Measurements from ENCODE around the gene CCNYL1. TPM values are rescaled to one million over a fixed set of nuclear protein-coding genes. Genes with fewer than 3 reads are reported as not detected.
"Not testable (repeated sequence)": the region's sequence is repeated elsewhere in the genome, so short reads cannot be mapped to it uniquely, and the experiment has no call there.

CCNYL1 gene
- total RNA-seq, 2 experiments from 2014 or later = 6.1 to 6.3 TPM

- no peaks in the 10 kb centered on the region for H3K9me3 Mint-ChIP-seq (ENCODE audit: insufficient read depth)
- ChIA-PET POLR2A (no interaction called here), CTCF (interaction anchor here (1.2 to 1.3 kb wide), 3 partner anchors 14 to 281 kb away, joined by 3 read pairs; no protein-coding TSS in a partner anchor)
- no peaks in the 10 kb centered on the region for H3K36me3 Mint-ChIP-seq (ENCODE audit: low read depth)
- H3K27ac Mint-ChIP-seq = no peak overlapping the region
- no peaks in the 10 kb centered on the region for H3K4me1 Mint-ChIP-seq (ENCODE audit: low read depth)
- no peak overlapping the region for H3K4me3 Mint-ChIP-seq
- ATAC-seq (no peak), DNase-seq (no peak)
- H3K27me3 Mint-ChIP-seq (ENCODE audit: low read depth) = peaks cover 26% of the 10 kb centered on the region
These were observed 48.5 kb downstream of the CCNYL1 start for GRCh38 chr2:207759890-207760289.

- Mint-ChIP-seq H3K27ac (no peak overlapping the region), H3K27me3 (ENCODE audit: low read depth) (peaks cover 32% of the 10 kb centered on the region), H3K36me3 (ENCODE audit: low read depth) (no peaks in the 10 kb centered on the region), H3K4me1 (ENCODE audit: low read depth) (no peaks in the 10 kb centered on the region), H3K9me3 (ENCODE audit: insufficient read depth) (no peaks in the 10 kb centered on the region), H3K4me3 (no peak overlapping the region)
- ATAC-seq (no peak), DNase-seq (no peak)
- POLR2A ChIA-PET = no interaction called here
- CTCF ChIA-PET = interaction anchor here (1.2 kb wide), 2 partner anchors 14 to 213 kb away, joined by 3 read pairs; no protein-coding TSS in a partner anchor
These were observed 49.0 kb downstream of the CCNYL1 start for GRCh38 chr2:207760453-207760852.

GRCh38 chr2:207761426-207761825, 50.0 kb downstream of the CCNYL1 start:
- H3K4me3 Mint-ChIP-seq; ATAC-seq; POLR2A ChIA-PET; H3K4me1 Mint-ChIP-seq (ENCODE audit: low read depth); H3K9me3 Mint-ChIP-seq (ENCODE audit: insufficient read depth); DNase-seq; H3K36me3 Mint-ChIP-seq (ENCODE audit: low read depth); H3K27ac Mint-ChIP-seq: not testable (repeated sequence)
- peaks cover 38% of the 10 kb centered on the region for H3K27me3 Mint-ChIP-seq (ENCODE audit: low read depth)
- CTCF ChIA-PET = interaction anchor here (1.2 kb wide), 1 partner anchor 16 kb away, joined by 4 read pairs; no protein-coding TSS in a partner anchor

- Mint-ChIP-seq H3K27ac (no peak overlapping the region), H3K9me3 (ENCODE audit: insufficient read depth) (no peaks in the 10 kb centered on the region), H3K27me3 (ENCODE audit: low read depth) (peaks cover 43% of the 10 kb centered on the region), H3K4me1 (ENCODE audit: low read depth) (peaks cover 2% of the 10 kb centered on the region), H3K36me3 (ENCODE audit: low read depth) (no peaks in the 10 kb centered on the region), H3K4me3 (no peak overlapping the region)
- POLR2A ChIA-PET = no interaction called here
- DNase-seq (no peak), ATAC-seq (no peak)
- CTCF ChIA-PET = interaction anchor here (1.2 kb wide), 1 partner anchor 16 kb away, joined by 4 read pairs; no protein-coding TSS in a partner anchor
These were observed 50.7 kb downstream of the CCNYL1 start for GRCh38 chr2:207762146-207762545.

GRCh38 chr2:207763303-207763917, 52.0 kb downstream of the CCNYL1 start:
- Mint-ChIP-seq H3K27me3 (ENCODE audit: low read depth) (peaks cover 50% of the 10 kb centered on the region), H3K9me3 (ENCODE audit: insufficient read depth) (no peaks in the 10 kb centered on the region), H3K4me1 (ENCODE audit: low read depth) (peaks cover 13% of the 10 kb centered on the region), H3K27ac (no peak overlapping the region), H3K4me3 (no peak overlapping the region), H3K36me3 (ENCODE audit: low read depth) (no peaks in the 10 kb centered on the region)
- CTCF ChIA-PET = interaction anchor here (1.9 kb wide), 1 partner anchor 277 kb away, joined by 7 read pairs; no protein-coding TSS in a partner anchor
- no peak for ATAC-seq
- POLR2A ChIA-PET = no interaction called here
- no peak for DNase-seq

- ATAC-seq (no peak), DNase-seq (no peak)
- Mint-ChIP-seq H3K4me3 (no peak overlapping the region), H3K4me1 (ENCODE audit: low read depth) (peaks cover 19% of the 10 kb centered on the region), H3K9me3 (ENCODE audit: insufficient read depth) (no peaks in the 10 kb centered on the region), H3K27ac (no peak overlapping the region), H3K27me3 (ENCODE audit: low read depth) (peaks cover 48% of the 10 kb centered on the region), H3K36me3 (ENCODE audit: low read depth) (no peaks in the 10 kb centered on the region)
- CTCF ChIA-PET = interaction anchor here (1.9 kb wide), 1 partner anchor 276 kb away, joined by 7 read pairs; no protein-coding TSS in a partner anchor
- POLR2A ChIA-PET = no interaction called here
These were observed 52.7 kb downstream of the CCNYL1 start for GRCh38 chr2:207764096-207764630.

GRCh38 chr2:207765547-207765946, 54.1 kb downstream of the CCNYL1 start:
- CTCF ChIA-PET = interaction anchor here (1.1 to 1.6 kb wide), 2 partner anchors 19 to 207 kb away, joined by 3 to 4 read pairs; no protein-coding TSS in a partner anchor
- peaks cover 25% of the 10 kb centered on the region for H3K4me1 Mint-ChIP-seq (ENCODE audit: low read depth)
- H3K4me3 Mint-ChIP-seq = no peak overlapping the region
- POLR2A ChIA-PET = no interaction called here
- no peak overlapping the region for H3K27ac Mint-ChIP-seq
- H3K27me3 Mint-ChIP-seq (ENCODE audit: low read depth) = peaks cover 44% of the 10 kb centered on the region
- no peaks in the 10 kb centered on the region for H3K36me3 Mint-ChIP-seq (ENCODE audit: low read depth)
- DNase-seq = no peak
- no peak for ATAC-seq
- no peaks in the 10 kb centered on the region for H3K9me3 Mint-ChIP-seq (ENCODE audit: insufficient read depth)

GRCh38 chr2:207766041-207766551, 54.7 kb downstream of the CCNYL1 start:
- POLR2A ChIA-PET = interaction anchor here (0.9 kb wide), 1 partner anchor 55 kb away, joined by 4 read pairs; the partner anchor contains the start of gene CCNYL1
- no peak overlapping the region for H3K4me3 Mint-ChIP-seq
- H3K36me3 Mint-ChIP-seq (ENCODE audit: low read depth) = no peaks in the 10 kb centered on the region
- no peak overlapping the region for H3K27ac Mint-ChIP-seq
- no peak for ATAC-seq
- H3K9me3 Mint-ChIP-seq (ENCODE audit: insufficient read depth) = no peaks in the 10 kb centered on the region
- H3K27me3 Mint-ChIP-seq (ENCODE audit: low read depth) = peaks cover 49% of the 10 kb centered on the region
- H3K4me1 Mint-ChIP-seq (ENCODE audit: low read depth) = peaks cover 29% of the 10 kb centered on the region
- no peak for DNase-seq
- CTCF ChIA-PET = interaction anchor here (0.7 to 1.8 kb wide), 5 partner anchors 20 to 274 kb away, joined by 3 to 5 read pairs (median 4); no protein-coding TSS in a partner anchor

- ChIA-PET POLR2A (interaction anchor here (0.9 kb wide), 1 partner anchor 56 kb away, joined by 4 read pairs; the partner anchor contains the start of gene CCNYL1), CTCF (interaction anchor here (0.7 to 1.8 kb wide), 6 partner anchors 19 to 273 kb away, joined by 3 to 5 read pairs (median 4); no protein-coding TSS in a partner anchor)
- Mint-ChIP-seq H3K4me1 (ENCODE audit: low read depth) (peaks cover 29% of the 10 kb centered on the region), H3K9me3 (ENCODE audit: insufficient read depth) (no peaks in the 10 kb centered on the region), H3K27me3 (ENCODE audit: low read depth) (peaks cover 56% of the 10 kb centered on the region), H3K36me3 (ENCODE audit: low read depth) (no peaks in the 10 kb centered on the region), H3K4me3 (peak overlapping the region; percentile 78), H3K27ac (peak overlapping the region; percentile 45)
- no peak for DNase-seq
- ATAC-seq = no peak
These were observed 55.4 kb downstream of the CCNYL1 start for GRCh38 chr2:207766697-207767460.

GRCh38 chr2:207767461-207768167, 56.2 kb downstream of the CCNYL1 start:
- peak overlapping the region; percentile 45 for H3K27ac Mint-ChIP-seq
- no peak for DNase-seq
- ATAC-seq = no peak
- peak overlapping the region; percentile 78 for H3K4me3 Mint-ChIP-seq
- ChIA-PET POLR2A (no interaction called here), CTCF (interaction anchor here (1.1 to 1.8 kb wide), 3 partner anchors 20 to 273 kb away, joined by 3 to 5 read pairs (median 5); no protein-coding TSS in a partner anchor)
- peaks cover 59% of the 10 kb centered on the region for H3K27me3 Mint-ChIP-seq (ENCODE audit: low read depth)
- H3K4me1 Mint-ChIP-seq (ENCODE audit: low read depth) = peaks cover 29% of the 10 kb centered on the region
- no peaks in the 10 kb centered on the region for H3K9me3 Mint-ChIP-seq (ENCODE audit: insufficient read depth)
- H3K36me3 Mint-ChIP-seq (ENCODE audit: low read depth) = no peaks in the 10 kb centered on the region

GRCh38 chr2:207768168-207768865, 56.9 kb downstream of the CCNYL1 start:
- no peaks in the 10 kb centered on the region for H3K36me3 Mint-ChIP-seq (ENCODE audit: low read depth)
- POLR2A ChIA-PET = no interaction called here
- peaks cover 57% of the 10 kb centered on the region for H3K27me3 Mint-ChIP-seq (ENCODE audit: low read depth)
- H3K4me1 Mint-ChIP-seq (ENCODE audit: low read depth) = peaks cover 29% of the 10 kb centered on the region
- ATAC-seq = peak; percentile 3
- peak overlapping the region; percentile 78 for H3K4me3 Mint-ChIP-seq
- CTCF ChIA-PET = no interaction called here
- no peaks in the 10 kb centered on the region for H3K9me3 Mint-ChIP-seq (ENCODE audit: insufficient read depth)
- no peak overlapping the region for H3K27ac Mint-ChIP-seq
- peak; percentile 31 for DNase-seq

Measured in activated CD8-positive, alpha-beta T cell treated with anti-CD3 and anti-CD28 coated beads, Interleukin-2, amount 10 ng/mL, durations not matched to agents 7 days and 5 days (primary cell).